ENCODE data around the gene SNX24.

GRCh38 chr5:122885045-122885517, 39.7 kb downstream of the SNX24 start:
- TF ChIP-seq POLR2A (conservative IDR thresholded peaks at IDR 0.05): no peak
- TF ChIP-seq SNRNP70 (optimal IDR thresholded peaks at IDR 0.05; ENCODE audit: low read depth, low read length): no peak
- no peak for TF ChIP-seq HDAC6 (IDR thresholded peaks at IDR 0.05; ENCODE audit: low read depth, low read length)
- no peak for TF ChIP-seq CREB1 (IDR thresholded peaks at IDR 0.05)
- no peak for TF ChIP-seq CREB1 (CRISPR knock-in tag; IDR thresholded peaks at IDR 0.05)
- no peak for TF ChIP-seq RBBP5 (IDR thresholded peaks at IDR 0.05; ENCODE audit: borderline replicate concordance, insufficient read depth, low read length, poor library complexity, severe bottlenecking)
- TF ChIP-seq HCFC1 (IDR thresholded peaks at IDR 0.05; ENCODE audit: low read depth, low read length): no peak
